ENCODE measurements around the gene CLIC5.

CLIC5 gene

DNA sequence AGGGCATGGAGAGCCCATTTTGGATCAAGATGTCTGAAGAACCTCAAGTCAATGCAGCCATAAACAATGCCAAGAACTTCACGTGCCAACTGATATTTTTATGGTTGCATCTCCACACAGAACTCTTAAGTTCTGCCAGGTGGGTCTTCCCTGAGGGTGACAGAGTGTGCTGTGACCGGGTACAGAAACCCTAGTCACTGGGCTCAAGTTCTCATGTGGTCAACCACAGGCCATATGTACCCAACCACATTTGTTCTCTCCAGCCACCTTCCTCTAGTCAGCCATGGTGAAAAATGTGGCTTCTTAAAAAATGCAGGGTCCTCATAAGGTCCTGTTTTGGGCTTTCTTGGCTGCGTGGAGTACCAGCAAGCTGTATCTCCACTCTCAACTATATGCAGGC, 48.9 kb downstream of the CLIC5 start:
- peak in 1 of 2 donors; percentile 5 for DNase-seq (ENCODE audit: extremely low read depth in 1 of 2, low read depth in 1 of 2)

DNA sequence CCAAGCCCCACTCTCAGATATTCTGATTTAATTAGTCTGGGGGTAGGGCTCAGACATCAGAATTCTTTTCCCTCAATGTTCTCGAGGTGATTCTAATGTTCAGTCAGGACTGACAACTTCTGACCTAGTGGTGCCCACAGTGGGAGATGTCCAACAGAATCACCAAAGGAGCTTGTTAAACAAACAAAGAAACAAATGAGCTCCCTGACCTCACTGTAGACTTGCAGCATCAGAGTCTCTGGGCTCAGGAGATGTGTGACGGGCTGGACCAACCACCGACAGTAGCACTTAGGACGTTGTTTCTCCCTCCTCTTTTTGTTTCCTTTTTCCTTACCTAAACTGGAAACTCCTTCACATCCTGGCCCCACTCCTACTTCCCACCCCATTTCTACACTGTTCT, 49.3 kb downstream of the CLIC5 start:
- DNase-seq (ENCODE audit: extremely low read depth in 1 of 2, low read depth in 1 of 2), result no peak

DNA sequence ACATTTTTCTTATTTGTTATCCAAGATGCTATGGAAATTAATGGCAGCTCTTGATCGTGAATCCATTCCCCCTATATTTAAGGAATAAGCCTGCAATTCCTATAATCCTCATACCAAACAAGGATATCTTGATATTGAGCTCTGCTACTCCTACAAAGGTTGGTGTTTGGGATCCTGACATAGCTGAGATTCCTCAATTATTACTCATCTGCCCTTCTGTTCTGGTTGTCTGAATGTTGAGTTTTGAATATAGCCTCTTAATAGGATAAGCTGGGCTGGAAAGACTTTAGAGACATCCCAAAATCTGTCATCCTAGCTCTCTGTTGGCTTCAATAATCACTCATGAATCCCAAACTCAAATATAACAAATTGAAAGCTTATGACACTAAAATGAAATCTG, 49.9 kb downstream of the CLIC5 start:
- DNase-seq (ENCODE audit: extremely low read depth in 1 of 2, low read depth in 1 of 2), result no peak

DNA sequence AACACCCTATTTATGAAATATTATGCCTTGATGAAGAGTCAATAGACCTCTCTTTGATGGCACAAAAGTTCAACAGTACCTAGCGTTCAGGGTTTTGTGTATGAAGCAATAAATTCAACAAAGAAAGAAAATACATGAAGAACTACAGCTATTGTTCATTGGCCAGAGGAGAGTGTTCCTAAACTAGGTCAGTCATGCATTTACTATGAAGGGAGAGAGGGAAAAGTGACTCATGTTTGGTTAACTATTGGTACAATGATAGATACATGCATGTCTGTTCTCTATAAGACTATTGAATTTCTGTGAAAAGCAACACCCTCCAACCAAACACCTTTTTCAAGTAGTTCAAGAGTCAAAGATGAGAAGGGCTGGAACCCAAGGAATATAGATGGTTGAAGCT, 50.7 kb downstream of the CLIC5 start:
- DNase-seq (ENCODE audit: extremely low read depth in 1 of 2, low read depth in 1 of 2), result no peak

DNA sequence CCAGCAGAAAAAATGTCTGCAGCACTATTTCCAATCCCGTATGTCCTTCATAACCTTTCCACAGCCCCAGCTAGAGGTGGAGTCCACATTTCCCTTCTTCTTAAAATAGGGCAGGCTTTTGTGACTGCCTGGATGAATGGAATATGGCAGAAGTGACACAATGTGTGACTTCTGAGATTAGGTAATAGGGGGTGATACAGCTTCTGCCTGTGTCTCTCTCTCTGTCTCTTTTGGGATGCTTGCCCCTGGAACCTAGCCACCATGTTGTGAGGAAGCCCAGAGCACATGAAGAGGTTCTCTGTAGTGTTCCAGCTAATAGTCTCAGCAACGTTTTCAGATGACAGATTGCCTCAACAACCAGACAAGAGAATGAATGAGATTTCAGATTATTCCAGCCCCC, 51.4 kb downstream of the CLIC5 start:
- DNase-seq (ENCODE audit: extremely low read depth in 1 of 2, low read depth in 1 of 2), result no peak

DNA sequence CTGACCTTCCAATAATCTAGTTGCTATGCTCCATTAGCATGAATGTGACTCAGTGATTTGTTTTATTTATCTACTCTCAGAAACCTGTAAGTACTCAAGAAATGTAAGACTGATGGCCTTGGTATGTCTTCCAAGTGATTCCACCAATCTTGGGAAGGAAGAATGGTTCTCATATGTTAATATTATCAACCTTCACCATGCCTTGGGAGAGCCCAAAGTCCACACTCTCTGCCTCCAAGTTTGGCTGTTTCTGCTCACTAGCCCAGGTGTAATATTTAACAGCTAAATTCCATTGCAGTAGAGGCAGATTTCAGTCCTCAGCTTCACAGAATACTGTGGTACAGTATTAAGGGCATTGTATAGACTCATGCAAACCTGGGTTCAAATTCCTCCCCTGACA, 51.8 kb downstream of the CLIC5 start:
- no peak for DNase-seq (ENCODE audit: extremely low read depth in 1 of 2, low read depth in 1 of 2)

DNA sequence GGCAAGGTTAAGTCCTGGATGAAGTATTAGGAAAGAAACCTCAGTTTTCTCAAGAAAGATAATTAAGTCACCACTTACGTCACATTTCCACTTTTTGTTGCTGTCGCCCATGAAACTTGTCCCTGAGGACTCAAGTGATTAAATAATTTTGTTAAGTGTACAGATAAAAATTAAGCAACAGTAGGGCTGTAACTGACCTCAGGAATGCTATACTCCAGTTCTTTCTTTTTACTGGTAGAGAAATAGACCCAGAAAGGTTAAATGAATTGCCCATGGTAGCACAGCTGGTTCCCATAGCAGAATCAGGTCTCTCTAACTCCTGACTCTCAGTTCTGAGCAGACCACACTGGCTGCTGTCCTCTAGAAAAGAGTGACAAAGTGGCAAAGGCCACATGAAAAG, 54.5 kb downstream of the CLIC5 start:
- DNase-seq (ENCODE audit: extremely low read depth in 1 of 2, low read depth in 1 of 2), result no peak

DNA sequence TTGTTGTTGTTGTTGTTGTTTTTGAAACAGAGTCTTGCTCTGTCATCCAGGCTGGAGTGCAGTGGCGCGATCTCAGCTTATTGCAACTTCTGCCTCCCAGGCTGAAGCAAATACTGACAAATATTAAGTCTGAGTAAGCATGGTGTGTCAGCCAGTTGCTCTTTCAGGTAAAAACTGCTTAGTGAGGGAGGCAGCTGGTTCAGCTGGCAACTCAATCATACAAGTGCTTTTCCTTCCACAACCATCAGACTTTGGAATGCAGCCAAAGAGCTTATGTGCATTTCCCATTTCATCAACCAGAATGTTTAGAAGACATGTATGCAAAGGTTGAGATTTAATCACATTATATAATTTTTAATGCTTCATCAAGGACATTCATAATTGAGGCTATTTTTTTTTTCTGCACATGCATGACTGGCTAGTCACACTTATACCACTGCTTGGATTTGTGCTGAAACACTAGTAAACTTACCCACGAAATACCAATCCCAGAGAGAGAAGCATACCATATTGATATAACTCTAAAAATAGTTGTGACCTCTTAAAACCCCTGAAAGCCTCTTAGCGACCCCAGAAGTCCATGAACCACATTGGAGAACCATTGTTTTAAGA, 56.0 kb downstream of the CLIC5 start:
- no peak for DNase-seq (ENCODE audit: extremely low read depth in 1 of 2, low read depth in 1 of 2)

DNA sequence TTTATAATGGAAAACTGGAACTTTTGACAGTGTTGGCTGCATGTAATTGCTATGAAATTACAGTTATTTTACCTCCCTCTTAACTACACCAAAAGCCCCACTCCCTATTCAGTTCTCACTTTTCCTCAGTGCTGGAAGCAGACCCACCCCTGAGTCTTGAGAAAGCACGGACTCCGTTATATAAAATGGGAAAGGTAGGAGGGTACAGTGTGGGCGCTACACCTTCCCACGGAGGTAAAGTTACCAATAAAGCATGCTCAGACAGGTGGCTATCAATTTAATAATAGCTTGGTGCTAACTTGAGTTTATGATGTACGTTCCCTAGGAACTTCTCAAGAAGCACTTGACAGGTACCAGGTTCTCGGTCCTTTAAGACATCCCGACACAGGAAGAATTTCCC, 59.0 kb downstream of the CLIC5 start:
- no peak for DNase-seq (ENCODE audit: extremely low read depth in 1 of 2, low read depth in 1 of 2)

DNA sequence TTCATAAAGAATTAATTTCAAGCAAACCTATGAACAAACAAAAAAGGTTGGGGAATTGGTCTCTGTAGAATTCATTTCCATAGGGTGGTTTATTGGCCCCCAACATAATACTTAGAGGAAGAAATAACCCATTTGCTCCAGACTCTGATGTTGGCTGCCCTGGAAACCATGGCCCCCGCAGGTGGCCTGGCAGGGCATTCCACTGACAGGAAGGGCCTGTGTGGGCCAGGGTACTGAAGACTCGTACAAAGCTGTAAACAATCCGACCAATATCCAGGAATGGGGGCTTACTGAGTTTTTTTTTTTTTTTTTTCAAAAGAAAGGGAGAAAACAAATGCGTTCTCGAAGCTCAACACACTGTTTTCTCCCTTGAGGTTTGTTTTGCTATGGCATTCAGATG, 59.5 kb downstream of the CLIC5 start:
- DNase-seq (ENCODE audit: extremely low read depth in 1 of 2, low read depth in 1 of 2), result no peak

DNA sequence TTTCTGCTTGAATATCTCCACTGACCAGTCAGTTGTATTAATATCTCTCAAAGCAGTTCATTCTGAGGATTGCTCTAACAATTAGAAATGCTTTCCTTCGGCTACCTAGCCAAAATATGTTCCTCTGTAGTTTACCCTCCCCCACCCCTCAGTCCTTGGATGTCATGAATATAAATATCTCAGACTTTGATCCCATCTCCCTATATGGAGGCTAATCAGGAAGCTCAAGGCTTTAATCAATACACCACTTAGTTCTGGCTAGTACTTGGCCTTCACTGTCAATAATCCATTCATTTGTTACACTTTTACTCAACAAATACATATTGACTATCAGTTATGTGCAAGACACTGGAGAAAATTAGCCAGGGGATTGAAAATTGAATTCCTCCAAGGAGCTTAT, 60.1 kb downstream of the CLIC5 start:
- no peak for DNase-seq (ENCODE audit: extremely low read depth in 1 of 2, low read depth in 1 of 2)

DNA sequence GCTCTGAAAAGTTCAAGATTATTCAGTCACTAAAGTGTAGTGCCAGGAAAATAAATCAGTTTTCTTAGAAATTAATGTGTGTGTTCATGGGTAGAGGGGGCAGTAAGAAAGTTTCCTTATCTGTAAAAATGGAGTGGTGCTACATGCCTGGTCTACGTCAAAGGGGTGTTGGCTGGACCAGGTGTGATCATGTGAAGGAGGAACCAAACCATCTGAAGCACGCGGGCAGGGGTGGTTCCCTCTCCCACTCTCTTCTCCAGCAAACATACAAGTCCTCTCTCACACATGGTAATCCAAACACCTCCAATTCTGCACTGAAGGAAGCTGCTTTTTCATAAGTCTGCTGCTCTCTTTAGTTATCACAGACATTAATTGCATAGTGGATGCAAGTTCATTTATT, 63.1 kb downstream of the CLIC5 start:
- no peak for DNase-seq (ENCODE audit: extremely low read depth in 1 of 2, low read depth in 1 of 2)

DNA sequence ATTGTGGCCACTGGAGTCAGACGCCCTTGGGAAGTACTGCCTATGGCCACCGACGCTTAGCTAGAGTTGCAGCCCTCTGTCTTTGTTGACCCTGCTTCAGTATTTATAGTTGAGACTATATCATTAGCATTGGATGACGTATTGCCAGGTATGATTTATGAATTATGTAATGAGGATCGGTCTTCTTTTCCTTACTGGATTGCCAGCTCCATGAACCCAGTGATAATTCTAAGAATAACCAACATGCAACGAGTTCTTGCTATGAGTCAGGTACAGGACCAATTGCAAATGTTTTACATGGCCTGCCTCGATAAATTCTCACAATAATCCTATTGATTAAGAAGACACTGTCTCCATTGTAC, 63.5 kb downstream of the CLIC5 start:
- no peak for DNase-seq (ENCODE audit: extremely low read depth in 1 of 2, low read depth in 1 of 2)

DNA sequence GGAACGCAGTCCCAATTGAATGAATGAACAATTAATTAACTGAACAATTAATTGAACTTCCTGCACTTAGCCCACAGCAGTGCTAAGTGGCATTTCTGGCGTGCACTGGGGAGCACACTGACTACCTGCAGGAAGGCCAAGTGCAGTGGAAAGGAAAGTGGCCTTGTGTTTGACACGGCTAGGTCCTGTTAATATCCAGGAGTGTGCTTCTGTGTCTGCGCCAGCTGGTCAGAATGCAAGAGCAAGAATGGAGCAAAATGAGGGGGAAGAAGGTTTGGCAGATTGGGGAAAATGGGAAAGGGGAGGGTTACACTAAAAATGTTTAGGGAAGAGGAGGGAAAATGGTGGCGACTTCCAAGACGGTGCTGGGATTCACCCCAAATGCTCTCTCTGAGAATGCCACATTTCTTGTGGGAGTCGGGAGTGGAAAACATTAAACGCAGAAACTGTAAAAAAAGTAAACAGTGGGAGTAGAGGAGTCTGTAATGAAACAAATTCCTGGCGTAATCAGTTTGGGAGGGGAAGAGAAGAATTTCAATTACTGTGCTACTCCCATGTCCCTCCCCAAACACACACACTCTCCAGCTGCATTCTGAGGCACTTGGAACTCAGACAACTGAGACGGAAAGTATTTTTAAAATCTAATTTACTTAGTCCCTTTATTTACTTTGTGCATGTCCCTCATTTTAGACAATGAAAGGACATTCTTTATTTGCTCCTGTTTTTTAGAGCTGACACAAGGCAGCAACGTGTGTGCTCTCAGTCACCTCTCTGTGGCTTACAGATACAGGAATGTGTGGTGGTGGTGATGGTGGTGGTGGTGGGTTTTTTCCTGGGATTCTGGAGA, 64.1 kb downstream of the CLIC5 start:
- no peak for DNase-seq (ENCODE audit: extremely low read depth in 1 of 2, low read depth in 1 of 2)

DNA sequence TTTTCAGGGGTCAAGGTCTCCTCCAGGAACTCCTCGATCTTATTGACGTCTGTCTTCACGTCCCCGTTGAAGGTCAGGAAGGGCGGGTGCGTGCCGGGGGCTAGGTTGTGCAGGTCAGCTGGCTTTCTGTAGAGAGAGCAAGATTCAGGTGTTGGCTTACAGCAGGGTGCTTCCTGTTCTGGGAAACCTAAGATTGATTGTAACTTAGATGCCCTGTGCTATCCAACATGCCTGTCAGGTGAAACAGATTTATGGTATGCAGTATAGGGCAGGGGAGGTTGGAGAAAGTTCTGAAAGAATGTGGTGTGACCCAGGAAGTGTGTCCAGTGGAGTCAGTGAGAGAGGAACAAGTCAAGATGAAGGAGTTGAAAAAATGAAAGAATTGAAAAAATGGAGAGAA, 66.4 kb downstream of the CLIC5 start:
- no peak for DNase-seq (ENCODE audit: extremely low read depth in 1 of 2, low read depth in 1 of 2)

DNA sequence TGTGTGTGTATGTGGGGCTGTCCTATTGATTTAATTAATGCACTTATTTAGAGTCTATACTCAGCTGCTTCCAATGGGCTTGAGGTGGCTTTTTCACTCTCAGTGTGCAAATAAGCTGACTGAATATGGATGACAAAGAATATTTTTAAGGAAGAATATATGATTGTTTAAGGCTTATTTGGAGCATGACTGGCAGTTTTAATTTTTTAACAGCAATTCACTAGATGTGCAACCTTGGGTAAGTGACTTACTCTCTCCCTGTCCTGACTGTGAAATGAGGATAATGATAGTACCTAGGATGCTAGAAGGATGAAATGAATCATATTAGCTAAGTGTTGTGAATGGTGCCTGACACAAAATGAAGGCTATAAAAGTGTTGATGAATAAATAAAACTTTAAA, 67.9 kb downstream of the CLIC5 start:
- no peak for DNase-seq (ENCODE audit: extremely low read depth in 1 of 2, low read depth in 1 of 2)

DNA sequence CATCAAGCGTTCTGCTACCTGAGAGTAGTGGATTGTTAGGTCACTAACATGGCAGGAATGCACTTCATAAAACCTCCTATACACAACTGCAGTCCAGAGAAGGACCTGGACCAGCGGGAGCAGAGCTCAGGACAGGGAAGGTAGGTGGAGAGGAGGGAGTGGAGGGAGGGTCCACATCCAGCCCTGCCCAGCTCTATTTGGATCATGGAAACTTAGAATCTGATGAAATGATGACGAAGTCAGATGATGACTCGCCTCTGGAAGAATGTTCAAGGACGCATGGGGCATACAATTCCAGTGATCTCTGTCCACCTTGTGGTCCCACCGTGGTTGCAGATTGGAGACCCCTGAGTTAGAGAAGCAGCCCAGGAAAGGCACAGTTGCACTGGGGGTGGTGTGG, 68.8 kb downstream of the CLIC5 start:
- no peak for DNase-seq (ENCODE audit: extremely low read depth in 1 of 2, low read depth in 1 of 2)

DNA sequence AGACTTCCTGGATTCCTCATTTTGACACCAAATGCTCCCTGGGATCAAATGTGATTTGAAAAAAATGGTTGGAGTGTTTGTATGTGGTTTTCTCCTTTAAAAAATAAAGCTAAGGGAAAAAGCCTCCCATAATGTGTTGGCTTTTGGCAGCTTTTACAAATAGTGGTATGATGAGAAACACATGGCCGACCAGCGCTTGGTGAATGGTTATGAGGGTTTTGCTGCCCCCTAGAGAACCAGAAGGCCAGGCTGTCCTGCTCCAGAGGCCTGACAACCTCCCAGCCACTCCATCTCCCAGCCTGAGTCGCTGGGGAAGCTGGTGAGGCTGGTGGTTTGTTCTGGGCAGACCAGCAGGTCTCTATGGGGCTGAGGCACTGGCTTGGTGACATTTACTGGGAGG, 69.3 kb downstream of the CLIC5 start:
- DNase-seq (ENCODE audit: extremely low read depth in 1 of 2, low read depth in 1 of 2), result no peak

DNA sequence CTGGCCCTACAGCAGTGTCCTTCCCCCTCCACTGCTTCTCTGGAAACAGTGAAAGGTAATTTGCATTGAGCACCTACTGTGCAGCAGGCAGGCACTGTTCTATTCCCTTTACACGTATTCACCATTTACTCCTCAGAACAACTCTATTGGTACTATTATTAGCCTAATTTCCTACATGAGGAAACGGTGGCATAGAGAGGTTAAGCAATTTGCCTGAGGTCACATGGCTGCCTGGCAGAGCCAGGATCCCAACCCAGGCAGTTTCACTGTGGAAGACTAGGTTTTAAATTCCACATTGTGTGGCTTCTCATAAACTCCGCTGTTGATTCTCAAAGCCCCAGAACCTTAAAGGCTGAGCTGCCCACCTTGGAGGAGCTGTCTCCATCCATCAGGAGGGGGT, 72.7 kb downstream of the CLIC5 start:
- DNase-seq (ENCODE audit: extremely low read depth in 1 of 2, low read depth in 1 of 2), result no peak

DNA sequence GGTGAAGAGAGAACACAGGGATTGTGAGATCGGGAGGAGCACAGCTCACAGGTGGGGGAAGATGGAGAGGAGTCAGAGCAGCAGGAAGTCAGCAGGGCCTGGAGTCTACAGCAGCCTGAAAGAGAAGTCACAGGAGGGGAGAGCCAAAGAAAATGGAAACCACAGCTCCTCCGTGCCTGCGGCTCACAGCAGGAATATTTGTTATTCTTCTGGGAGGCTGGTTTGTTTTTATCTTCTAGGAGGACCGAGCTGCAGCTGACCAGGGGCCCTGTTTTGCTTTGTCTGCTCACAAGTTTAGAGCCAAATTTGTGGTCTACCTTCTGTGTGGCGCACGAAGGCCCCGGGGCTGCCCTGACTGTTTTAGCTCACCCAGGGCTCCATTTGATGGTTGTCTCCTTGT, 81.8 kb downstream of the CLIC5 start:
- no peak for DNase-seq (ENCODE audit: extremely low read depth in 1 of 2, low read depth in 1 of 2)

DNA sequence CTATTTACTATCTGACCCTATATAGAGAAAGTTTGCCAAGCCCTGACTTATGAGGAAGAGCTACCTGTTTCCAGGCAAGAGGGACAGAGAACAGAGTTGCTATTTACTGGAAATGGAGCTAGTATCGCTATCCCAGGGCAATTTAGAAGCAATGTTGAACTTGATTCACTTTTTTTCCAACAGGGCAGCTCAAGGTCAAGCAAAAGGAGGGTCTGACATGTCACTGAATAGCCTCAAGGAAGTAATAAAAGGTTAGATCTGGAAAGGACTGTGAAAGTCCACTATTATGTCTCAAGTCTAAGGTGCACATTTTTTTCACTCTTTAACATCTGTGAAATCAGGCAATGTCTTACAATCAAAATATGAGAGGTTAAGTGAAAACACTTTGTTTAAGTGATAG, 84.4 kb downstream of the CLIC5 start:
- no peak for DNase-seq (ENCODE audit: extremely low read depth in 1 of 2, low read depth in 1 of 2)

DNA sequence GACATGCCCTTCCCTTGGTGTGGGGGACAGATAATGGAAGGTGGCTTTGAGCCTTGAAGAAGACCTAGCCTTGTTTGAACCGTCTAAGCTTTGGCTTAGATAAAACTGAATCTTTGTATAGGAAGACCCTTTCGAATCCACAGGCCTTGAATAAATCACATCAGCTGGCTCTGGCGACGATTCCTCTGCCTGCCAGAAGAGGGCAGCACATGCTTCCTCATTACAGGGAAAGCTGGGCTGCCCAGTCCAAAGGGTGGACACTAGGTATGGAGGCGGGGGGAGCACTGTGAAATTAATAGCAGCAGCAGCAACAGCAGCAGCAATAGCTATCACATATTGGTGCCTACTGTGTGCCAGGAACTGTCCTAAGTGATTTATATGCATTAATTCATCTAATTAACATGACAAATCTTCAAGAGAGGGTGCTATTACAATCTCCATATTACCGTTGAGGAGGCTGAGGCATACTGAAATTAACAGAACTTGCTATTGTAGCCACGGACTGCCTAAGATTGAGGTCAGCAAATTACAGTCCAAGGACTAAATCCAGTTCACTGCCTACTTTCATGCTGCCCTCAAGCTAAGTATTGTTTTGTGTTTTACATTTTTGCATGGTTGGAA, 85.1 kb downstream of the CLIC5 start:
- no peak for DNase-seq (ENCODE audit: extremely low read depth in 1 of 2, low read depth in 1 of 2)

All from stimulated activated CD8-positive, alpha-beta memory T cell treated with anti-CD3 and anti-CD28 coated beads, Interleukin-7, amount 100 ng/mL, for 48 hours (primary cell).